Osteoblast (primary cell): ENCODE data around the gene PDYN. TPM values are rescaled to one million over a fixed set of nuclear protein-coding genes. Genes with fewer than 3 reads are reported as not detected.

Experiments used
- DNase-seq: peaks from one replicate; pipeline ENCODE4 v3.0.0; 2011; ENCODE audit warnings: low spot score, mixed read lengths; ENCODE audit not compliant: insufficient read length; ENCODE audit errors: missing footprints
- H2AFZ ChIP-seq: 2 replicates; pipeline ENCODE4 v1.6.0; 2011; ENCODE audit warnings: mild to moderate bottlenecking, low read length
- H3K27ac ChIP-seq: 2 replicates; pipeline ENCODE4 v1.5.1; 2011; ENCODE audit warnings: mild to moderate bottlenecking, low read depth, low read length, moderate library complexity
- H3K27me3 ChIP-seq: 2 replicates; pipeline ENCODE4 v1.6.0; 2012; ENCODE audit warnings: mild to moderate bottlenecking, control low read depth, inconsistent platforms, low read length, moderate library complexity; ENCODE audit not compliant: insufficient read depth
- H3K36me3 ChIP-seq: 2 replicates; pipeline ENCODE4 v1.5.1; 2011; ENCODE audit warnings: mild to moderate bottlenecking, low read length, control low read depth, moderate library complexity; ENCODE audit not compliant: insufficient read depth
- H3K4me1 ChIP-seq: 2 replicates; pipeline ENCODE4 v1.5.1; 2011; ENCODE audit warnings: mild to moderate bottlenecking, low read length, control low read depth, moderate library complexity; ENCODE audit not compliant: insufficient read depth
- H3K4me2 ChIP-seq: 2 replicates; pipeline ENCODE4 v1.6.0; 2011; ENCODE audit warnings: mild to moderate bottlenecking, low read length; ENCODE audit not compliant: insufficient read depth
- H3K4me3 ChIP-seq: fragments of 200-600 bp; sonication (generic); 3 replicates; pipeline ENCODE4 v1.5.1; 2012; ENCODE audit warnings: mild to moderate bottlenecking, low read length, inconsistent platforms; ENCODE audit not compliant: insufficient read depth
- H3K79me2 ChIP-seq: 2 replicates; pipeline ENCODE4 v1.6.0; 2012; ENCODE audit warnings: mild to moderate bottlenecking, low read length, control low read depth, inconsistent platforms; ENCODE audit not compliant: insufficient read depth
- H3K9me3 ChIP-seq: 2 replicates; pipeline ENCODE4 v1.5.1; 2011; ENCODE audit warnings: low read depth, low read length, control low read depth
- H4K20me1 ChIP-seq: 2 replicates; pipeline ENCODE4 v1.6.0; 2012; ENCODE audit warnings: mild to moderate bottlenecking, low read length, control low read depth; ENCODE audit not compliant: insufficient read depth
- CTCF ChIP-seq: IDR thresholded peaks from 2 replicates; pipeline ENCODE4 v1.5.1; 2011; ENCODE audit warnings: mild to moderate bottlenecking, low read depth, low read length, moderate library complexity; ENCODE audit errors: extremely low read depth
- total RNA-seq: library from RNA; depleted of rRNA; stranded (reverse); fragments of >200 nt; gene quantifications from 2 replicates; pipeline ENCODE4 v1.2.3, GENCODE V29; 2012

Gene PDYN
- total RNA-seq, 1 donor: not detected

GRCh38 chr20:1949347-1950100 lies 44.3 kb downstream of the PDYN start:
- peak; percentile 76 for DNase-seq
- Histone ChIP-seq H3K4me1 (peaks cover 11% of the 10 kb centered on the region), H3K4me3 (no peak overlapping the region), H3K4me2 (no peak overlapping the region), H4K20me1 (no peaks in the 10 kb centered on the region), H3K27me3 (peaks cover 26% of the 10 kb centered on the region), H3K9me3 (no peaks in the 10 kb centered on the region), H3K79me2 (no peaks in the 10 kb centered on the region), H3K27ac (no peak overlapping the region), H3K36me3 (no peaks in the 10 kb centered on the region), H2AFZ (no peak overlapping the region)
- TF ChIP-seq CTCF: no peak

GRCh38 chr20:1947535-1947846 lies 46.4 kb downstream of the PDYN start:
- no peak for DNase-seq
- Histone ChIP-seq H3K27ac (no peak overlapping the region), H3K4me2 (no peak overlapping the region), H3K4me1 (peaks cover 13% of the 10 kb centered on the region), H4K20me1 (no peaks in the 10 kb centered on the region), H3K79me2 (no peaks in the 10 kb centered on the region), H3K9me3 (no peaks in the 10 kb centered on the region), H3K27me3 (peaks cover 37% of the 10 kb centered on the region), H3K4me3 (no peak overlapping the region), H3K36me3 (no peaks in the 10 kb centered on the region), H2AFZ (no peak overlapping the region)
- no peak for TF ChIP-seq CTCF

GRCh38 chr20:1946762-1947534 lies 46.9 kb downstream of the PDYN start:
- no peaks in the 10 kb centered on the region for H3K9me3 ChIP-seq
- peak overlapping the region; percentile 51 for H3K4me3 ChIP-seq
- H3K27me3 ChIP-seq: peaks cover 37% of the 10 kb centered on the region
- no peaks in the 10 kb centered on the region for H3K79me2 ChIP-seq
- H4K20me1 ChIP-seq: no peaks in the 10 kb centered on the region
- no peaks in the 10 kb centered on the region for H3K36me3 ChIP-seq
- no peak overlapping the region for H3K27ac ChIP-seq
- no peak for TF ChIP-seq CTCF
- peak overlapping the region; percentile 77 for H3K4me2 ChIP-seq
- H3K4me1 ChIP-seq: peaks cover 13% of the 10 kb centered on the region
- DNase-seq: no peak
- H2AFZ ChIP-seq: peak overlapping the region; percentile 69

- no peak for TF ChIP-seq CTCF
- H4K20me1 ChIP-seq: no peaks in the 10 kb centered on the region
- H3K4me2 ChIP-seq: peak overlapping the region; percentile 77
- peaks cover 37% of the 10 kb centered on the region for H3K27me3 ChIP-seq
- H3K4me3 ChIP-seq: no peak overlapping the region
- peak overlapping the region; percentile 69 for H2AFZ ChIP-seq
- no peak overlapping the region for H3K27ac ChIP-seq
- H3K36me3 ChIP-seq: no peaks in the 10 kb centered on the region
- no peak for DNase-seq
- no peaks in the 10 kb centered on the region for H3K9me3 ChIP-seq
- no peaks in the 10 kb centered on the region for H3K79me2 ChIP-seq
- H3K4me1 ChIP-seq: peaks cover 16% of the 10 kb centered on the region
These were observed 47.5 kb downstream of the PDYN start for GRCh38 chr20:1946442-1946761.
